GM18511 (cell line): ENCODE results near the gene TBC1D1.

ENCODE experiments used
- ATAC-seq: cut with Tn5 transposase; IDR thresholded peaks from one replicate; pipeline ENCODE4 v1.9.1; 2021; ENCODE audit warnings: mild to moderate bottlenecking, moderate library complexity; ENCODE audit not compliant: unreplicated experiment

TBC1D1 gene

GRCh38 chr4:38182334-38182998 is 291.6 kb downstream of the TBC1D1 start:
- ATAC-seq = no peak

DNA sequence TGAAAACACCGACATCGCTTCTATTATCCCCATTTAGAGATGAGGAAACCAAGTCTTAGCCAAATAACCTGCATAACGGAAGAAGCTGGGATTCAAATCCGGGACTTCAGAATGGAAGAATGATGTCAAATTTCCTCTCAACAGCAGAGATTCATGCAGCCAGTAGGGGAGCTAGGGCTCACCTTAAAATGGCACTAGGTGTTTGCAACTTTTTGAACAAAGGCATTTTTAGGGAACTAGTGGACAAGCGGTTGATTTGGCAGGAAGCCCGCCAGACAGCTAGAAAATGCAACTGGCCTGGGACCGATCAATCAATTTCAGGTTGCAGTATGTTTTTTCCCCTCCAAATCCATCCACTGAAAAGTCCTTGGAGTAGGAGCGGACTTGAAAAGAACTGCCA is 293.5 kb downstream of the TBC1D1 start:
- no peak for ATAC-seq

- ATAC-seq = no peak
These were observed 294.7 kb downstream of the TBC1D1 start for GRCh38 chr4:38185406-38186144.

DNA sequence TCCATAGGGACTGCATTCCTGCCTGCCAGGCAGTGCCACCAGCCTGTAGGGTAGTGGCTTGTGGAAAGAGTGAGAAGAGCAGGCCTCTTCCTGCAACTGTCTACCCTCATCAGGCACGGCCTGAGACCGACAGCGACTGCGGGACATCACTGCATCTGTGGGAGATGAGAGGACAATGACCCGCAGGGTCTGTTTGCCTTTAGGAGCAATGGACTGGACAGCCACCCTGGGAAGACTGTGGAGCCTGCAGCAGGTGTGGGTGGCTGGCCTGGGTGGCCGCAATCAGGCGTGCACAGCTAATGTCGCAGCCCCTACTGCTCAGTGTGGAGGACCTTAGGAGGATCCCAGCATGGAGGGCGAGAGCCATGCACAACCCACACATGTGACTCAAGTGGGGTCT is 297.3 kb downstream of the TBC1D1 start:
- no peak for ATAC-seq

DNA sequence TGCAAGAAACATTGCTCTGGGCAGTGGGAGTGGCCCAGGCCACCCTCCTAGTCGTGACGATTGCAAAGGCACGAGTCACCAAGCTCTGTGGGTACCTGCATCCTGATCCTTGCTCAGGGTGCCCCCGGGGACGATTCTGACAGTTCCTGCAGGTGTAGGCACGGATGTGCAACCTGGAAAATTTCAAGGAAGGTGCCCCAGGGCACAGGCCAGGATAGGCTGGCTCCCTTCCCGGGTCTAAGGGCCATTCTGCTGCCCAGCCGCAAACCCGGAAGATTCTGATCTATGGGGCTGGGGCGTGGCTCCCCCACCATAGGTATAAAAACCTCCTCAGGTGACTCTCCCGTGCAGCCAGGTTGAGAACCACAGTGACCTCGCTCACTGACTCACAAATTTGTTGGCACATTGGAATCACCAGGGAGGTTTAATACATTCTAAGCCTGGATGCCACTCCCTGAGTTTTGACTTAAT is 297.8 kb downstream of the TBC1D1 start:
- no peak for ATAC-seq
